ENCODE results near the gene SERTM1.

GRCh38 chr13:36737524-36738083 lies 63.8 kb downstream of the SERTM1 start:
- TF ChIP-seq, protein P1, sequence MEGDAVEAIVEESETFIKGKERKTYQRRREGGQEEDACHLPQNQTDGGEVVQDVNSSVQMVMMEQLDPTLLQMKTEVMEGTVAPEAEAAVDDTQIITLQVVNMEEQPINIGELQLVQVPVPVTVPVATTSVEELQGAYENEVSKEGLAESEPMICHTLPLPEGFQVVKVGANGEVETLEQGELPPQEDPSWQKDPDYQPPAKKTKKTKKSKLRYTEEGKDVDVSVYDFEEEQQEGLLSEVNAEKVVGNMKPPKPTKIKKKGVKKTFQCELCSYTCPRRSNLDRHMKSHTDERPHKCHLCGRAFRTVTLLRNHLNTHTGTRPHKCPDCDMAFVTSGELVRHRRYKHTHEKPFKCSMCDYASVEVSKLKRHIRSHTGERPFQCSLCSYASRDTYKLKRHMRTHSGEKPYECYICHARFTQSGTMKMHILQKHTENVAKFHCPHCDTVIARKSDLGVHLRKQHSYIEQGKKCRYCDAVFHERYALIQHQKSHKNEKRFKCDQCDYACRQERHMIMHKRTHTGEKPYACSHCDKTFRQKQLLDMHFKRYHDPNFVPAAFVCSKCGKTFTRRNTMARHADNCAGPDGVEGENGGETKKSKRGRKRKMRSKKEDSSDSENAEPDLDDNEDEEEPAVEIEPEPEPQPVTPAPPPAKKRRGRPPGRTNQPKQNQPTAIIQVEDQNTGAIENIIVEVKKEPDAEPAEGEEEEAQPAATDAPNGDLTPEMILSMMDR (IDR thresholded peaks at IDR 0.05) = no peak
- TF ChIP-seq POLR2A (IDR thresholded peaks at IDR 0.05) (no peak), POLR2AphosphoS5 (IDR thresholded peaks at IDR 0.05) (no peak)

Measured in gastroesophageal sphincter (tissue), 3 donors.